HG03432 (cell line): ENCODE data around the gene TESK2.
"Not testable (repeated sequence)": the region's sequence is repeated elsewhere in the genome, so short reads cannot be mapped to it uniquely, and the experiment has no call there.

Experiments used
- ATAC-seq: cut with Tn5 transposase; IDR thresholded peaks from one replicate; pipeline ENCODE4 v1.9.1; 2021; ENCODE audit warnings: mild to moderate bottlenecking, moderate library complexity; ENCODE audit not compliant: unreplicated experiment

Gene TESK2

DNA sequence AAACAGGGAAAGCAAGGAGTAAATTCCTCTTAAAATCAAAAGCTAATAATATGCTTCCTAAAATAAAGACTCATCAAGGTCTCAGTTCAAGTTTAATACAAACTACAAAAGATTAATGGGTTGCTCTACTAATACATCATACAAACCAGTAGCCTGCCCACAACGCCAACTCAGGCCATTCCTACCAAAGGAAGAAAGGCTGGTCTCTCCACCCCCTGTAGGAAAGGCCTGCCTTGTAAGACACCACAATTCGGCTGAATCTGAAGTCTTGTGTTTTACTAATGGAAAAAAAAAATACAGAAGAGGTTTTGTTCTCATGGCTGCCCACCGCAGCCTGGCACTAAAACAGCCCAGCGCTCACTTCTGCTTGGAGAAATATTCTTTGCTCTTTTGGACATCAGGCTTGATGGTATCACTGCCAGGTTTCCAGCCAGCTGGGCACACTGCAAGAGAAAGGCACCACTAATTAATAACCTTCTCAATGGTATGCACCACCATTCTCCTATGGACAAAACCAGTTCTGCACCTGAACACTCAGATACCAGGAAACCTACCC, 20.1 kb upstream of the TESK2 start:
- no peak for ATAC-seq

DNA sequence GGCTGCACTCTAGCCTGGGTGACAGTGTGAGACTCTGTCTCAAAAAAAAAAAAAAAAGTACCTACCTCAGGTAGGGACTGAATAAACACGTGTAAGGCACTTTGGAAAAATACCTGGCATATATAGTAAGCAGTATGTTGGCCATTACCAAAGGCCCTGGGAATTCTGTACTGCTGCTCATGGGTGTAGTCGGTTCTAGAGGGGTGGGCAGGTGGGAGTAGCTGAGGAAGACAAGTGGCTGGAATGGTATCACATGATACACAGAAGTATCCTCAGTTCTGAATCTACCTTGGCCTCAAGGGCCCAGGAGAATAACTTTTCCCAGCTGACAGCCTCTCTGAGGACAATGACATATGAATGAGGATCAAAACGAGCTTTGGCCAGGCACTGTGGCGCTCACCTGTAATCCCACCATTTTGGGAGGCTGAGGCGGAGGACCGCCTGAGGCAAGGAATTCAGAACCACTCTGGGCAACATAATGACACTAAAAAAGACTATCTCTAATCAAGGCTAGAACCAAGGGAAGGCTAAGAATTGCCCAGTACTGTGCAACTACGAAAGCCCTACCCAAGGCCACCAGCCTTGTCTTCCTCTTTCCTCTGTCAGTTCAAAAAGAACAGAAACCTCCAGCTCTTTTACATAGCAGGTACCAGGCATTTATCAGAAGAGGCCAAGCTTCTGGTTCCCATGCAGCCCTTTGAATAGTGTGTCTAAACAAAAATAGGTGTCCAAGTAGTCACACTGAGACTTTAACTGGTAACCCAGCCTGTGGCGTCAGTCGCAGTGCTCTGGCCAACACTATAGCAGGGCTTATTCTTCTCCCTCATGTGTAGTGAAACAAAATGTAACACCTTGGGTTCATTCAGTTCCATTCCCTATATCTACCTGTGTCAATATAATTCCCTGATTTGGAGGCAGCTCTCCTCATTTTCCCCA, 19.3 kb upstream of the TESK2 start:
- no peak for ATAC-seq

DNA sequence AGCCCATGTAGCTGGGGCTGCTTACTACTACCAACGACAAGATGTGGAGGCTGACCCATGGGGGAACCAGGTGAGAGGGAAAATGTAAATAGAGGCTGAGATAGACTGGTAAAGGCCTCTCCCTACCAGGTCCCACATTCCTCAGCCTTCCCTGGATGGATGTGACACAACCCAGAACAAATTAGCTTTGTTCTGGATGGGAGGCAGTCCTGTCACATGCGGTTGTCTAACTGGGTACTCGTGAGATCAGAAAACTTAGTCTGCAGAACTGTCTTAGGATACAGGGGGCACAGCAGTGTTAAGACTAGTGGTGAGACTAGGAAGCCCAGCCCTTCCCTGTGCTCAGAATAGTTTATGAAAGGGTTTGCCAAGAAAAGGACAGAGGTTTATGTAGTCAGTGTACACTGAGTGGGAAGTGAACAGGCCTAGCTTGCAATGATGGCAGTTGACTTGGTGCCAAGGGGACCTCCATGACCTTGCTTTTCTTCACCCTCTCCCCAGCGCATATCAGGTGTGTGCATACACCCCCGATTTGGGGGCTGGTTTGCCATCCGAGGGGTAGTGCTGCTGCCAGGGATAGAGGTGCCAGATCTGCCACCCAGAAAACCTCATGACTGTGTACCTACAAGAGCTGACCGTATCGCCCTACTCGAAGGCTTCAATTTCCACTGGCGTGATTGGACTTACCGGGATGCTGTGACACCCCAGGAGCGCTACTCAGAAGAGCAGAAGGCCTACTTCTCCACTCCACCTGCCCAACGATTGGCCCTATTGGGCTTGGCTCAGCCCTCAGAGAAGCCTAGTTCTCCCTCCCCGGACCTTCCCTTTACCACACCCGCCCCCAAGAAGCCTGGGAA, 17.6 kb upstream of the TESK2 start:
- ATAC-seq = no peak

DNA sequence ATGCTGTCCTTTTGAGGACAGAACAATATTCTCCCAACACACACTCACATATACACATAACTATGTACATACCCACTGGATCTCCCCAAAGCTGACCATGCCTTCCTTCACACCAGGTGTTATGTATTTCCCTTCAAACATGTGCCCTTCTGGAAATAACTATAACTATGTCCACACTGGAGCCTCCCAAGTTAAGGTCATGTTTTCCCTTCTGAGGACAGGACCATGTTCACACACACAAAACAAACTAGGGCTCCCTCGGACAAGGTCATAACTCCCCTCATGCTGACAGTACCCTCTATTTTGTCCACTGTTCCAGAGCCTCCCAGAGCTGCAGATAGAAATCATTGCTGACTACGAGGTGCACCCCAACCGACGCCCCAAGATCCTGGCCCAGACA, 16.9 kb upstream of the TESK2 start:
- no peak for ATAC-seq

DNA sequence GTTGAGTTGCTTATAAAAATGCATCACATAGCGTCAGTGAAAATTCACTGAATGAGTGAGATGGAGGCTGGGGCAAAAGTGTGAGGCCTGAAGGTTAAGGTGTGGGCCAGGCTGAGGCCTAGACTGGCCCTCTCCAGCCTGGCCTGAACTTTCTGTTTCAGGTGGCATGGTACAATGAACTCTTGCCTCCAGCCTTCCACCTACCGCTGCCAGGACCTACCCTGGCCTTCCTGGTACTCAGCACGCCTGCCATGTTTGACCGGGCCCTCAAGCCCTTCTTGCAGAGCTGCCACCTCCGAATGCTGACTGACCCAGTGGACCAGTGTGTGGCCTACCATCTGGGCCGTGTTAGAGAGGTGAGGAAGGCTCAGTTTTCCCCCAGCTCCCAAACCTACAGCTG, 16.2 kb upstream of the TESK2 start:
- ATAC-seq = no peak

DNA sequence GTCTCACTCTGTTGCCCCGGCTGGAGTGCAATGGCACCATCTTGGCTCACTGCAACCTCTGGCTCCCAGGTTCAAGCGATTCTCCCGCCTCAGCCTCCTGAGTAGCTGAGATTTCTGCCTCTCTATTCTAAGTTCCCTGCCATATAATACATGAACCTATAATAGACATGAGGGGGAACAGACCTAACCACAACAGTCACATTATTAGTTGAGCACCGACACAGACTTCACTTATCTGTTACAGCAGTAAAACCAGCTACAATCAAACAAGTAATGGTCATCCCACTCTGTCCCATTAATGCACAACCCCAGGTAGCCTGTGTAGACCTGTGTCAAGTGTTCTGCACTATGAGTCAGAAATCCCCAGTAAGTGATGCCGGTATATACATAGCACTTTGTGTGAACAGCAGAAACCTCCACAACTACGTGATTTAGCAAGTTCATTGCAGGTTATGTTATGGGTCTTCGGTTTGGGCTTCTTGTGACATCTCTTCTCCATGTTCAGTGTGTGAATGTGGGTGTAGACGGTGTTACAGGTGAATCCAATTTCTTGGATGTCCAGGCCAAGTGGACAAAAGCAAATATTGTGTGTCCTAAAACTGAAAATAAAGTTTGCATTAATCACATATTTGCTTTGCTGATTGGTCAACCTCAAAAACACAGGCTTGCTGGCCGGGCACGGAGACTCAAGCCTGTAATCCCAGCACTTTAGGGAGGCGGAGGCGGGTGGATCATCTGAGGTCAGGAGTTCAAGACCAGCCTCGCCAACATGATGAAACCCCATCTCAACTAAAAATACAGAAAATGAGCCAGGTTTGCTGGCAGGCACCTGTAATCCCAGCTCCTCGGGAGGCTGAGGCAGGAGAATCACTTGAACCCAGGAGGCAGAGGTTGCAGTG, 12.7 kb upstream of the TESK2 start:
- no peak for ATAC-seq

DNA sequence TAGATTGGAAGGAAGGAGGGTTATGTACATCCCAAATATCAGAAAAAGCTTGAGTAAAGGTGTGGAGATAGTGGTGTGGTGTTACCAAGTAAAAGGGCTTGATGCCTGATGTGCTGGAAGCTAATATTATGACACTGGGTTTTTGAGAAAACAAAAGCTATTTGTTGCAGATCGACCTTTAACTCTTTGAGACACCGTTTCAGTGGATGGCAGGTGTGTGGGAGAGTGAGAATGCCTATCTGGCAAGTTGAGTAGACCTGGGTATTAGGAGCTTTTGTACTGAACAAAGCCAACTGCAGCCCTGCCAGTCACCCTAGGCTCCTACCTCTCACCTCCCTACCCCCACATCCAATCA, 10.5 kb upstream of the TESK2 start:
- ATAC-seq = no peak

DNA sequence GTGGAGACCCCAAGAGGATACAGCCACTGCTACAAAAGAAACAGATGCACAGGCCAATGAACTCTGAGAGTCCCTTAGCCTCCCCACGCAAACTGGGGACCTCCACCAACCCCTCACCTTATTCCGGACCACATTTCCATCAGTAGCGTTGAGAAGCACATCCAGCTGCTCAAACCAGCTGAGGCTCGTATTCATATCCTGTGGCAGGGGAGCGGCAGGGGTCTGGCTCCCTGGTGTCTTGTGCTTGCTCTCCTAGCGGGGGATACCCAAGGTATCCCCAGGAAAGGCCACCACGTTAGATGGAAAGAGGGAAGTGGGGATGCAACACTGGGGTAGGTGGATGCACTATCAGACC, 8.4 kb upstream of the TESK2 start:
- peak; percentile 1 for ATAC-seq

DNA sequence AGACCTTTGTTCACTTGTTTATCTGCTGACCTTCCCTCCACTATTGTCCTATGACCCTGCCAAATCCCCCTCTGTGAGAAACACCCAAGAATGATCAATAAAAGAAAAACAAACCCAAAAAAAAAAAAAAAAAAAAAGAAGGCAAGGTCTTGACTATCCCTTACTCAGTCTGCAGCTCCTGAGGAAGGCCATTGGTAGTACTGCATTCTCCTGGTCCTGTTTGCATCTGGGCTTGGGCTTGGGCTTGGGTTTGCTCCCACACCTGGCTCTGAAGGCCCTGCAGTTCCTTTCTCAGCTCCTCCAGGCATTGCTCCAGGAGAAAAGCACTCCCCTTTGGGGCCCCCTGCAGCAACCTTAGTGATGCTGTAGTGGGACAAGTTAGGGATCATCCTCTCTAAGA, 7.3 kb upstream of the TESK2 start:
- ATAC-seq = no peak

DNA sequence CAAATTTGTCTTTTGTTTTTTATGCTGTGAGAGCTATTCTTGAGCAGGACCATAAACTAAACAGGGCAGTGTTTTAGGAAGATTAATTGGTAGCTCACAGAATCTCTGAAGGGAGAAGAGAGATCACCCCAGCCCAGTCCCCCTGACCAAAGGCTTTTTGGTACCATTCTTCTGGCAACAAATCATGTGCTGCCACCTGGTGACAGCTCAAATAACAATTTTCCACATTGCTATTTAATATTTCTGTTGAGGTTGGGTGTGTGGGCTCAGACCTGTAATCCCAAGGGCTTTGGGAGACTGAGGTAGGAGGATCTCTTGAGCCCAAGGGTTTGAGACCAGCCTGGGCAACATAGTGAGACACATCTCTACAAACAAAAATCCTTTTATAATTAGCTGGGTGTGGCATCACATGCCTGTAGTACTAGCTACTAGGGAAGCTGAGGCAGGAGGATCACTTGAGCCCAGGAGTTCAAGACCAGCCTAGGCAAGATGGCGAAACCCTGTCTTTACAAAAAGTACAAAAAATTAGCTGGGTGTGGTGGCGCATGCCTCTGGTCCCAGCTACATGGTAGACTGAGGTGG, 2.2 kb upstream of the TESK2 start:
- no peak for ATAC-seq

DNA sequence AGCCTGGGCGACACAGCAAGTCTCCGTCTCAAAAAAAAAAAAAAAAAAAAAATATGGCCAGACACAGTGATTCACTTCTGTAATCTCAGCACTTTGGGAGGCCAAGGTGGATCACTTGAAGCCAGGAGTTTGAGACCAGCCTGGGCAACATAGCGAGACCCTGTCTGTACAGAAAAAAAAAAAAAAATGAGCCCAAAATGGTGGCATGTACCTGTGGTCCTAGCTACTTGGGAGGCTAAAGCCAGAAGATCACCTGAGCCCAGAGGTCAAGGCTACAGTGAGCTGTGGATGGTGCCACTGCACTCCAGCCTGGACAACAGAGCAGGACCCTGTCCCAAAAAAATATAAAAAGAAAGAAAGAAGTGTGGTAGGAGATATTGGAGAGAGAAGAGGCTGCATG, 1.7 kb upstream of the TESK2 start:
- no peak for ATAC-seq

DNA sequence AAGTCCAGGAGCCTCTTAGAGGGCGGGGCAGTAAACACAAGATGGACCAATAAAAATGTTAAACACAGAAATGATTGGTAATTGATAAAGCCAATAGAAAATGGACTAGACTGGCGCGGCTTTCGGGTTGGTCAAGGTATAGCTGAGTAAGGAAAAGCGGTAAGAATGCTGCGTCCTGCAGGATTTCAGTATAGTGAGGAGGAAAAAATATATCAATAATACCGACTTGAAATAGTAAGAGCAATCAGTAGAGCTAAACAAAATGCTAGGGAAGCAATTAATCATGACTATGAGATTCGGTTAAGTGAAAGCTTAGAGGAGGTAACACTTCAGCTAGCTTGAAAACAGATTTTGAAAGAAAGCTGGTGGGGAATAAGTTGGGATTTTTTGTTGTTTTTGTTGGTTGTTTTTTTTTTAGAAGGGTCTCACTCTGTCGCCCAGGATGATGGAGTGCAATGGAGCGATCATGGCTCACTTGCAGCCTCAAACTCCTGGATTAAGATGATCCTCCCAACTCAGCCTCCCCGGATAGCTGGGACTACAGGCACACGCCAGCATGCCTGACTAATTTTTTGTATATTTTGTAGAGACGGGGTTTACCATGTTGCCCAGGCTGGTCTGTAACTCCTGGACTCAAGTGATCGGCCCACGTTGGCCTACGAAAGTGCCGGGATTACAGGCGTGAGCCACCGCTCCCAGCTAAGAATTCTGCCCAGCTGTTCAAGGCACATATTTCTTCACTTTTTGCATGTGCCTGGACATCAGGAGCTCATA, 711 bp upstream of the TESK2 start:
- no peak for ATAC-seq

DNA sequence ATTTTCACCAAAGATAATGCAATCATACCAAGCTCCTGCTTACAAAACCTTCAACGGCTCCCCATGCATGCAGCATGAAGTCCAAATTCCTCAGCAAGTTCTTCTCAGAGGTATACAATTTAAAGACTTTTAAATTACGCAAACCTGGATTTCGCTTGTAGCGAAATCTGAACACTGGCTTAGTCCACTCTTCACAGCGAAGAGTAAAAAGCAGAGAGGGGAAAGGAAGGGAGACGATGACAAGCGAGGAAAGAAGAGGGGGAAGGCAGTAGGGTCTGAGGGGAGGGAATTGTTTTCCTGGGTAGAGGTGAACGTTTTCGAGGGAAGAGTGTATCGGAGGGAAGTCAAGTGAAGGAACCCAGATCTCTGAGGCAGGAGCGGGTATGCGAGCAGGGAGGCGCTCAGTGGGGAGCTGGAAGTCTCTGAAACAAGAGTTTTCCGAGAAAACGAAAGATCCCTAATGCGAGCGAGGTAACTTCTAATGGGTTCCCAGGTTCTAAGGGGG, 790 bp downstream of the TESK2 start:
- ATAC-seq = no peak

DNA sequence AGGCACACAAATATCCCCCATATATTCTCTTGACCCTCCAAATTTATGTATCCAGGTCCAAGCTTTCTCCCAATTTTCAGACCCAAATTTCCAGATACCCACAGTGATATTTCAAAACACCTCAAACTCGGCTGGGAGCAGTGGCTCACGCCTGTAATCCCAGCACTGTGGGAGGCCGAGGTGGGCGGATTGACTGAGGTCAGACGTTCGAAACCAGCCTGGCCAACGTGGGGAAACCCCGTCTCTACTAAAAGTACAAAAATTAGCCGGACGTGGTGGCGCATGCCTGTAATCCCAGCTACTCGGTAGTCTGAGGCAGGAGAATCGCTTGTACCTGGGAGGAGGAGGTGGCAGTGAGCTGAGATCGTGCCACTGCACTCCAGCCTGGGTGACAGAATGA, 1.6 kb downstream of the TESK2 start:
- not testable (repeated sequence) for ATAC-seq

DNA sequence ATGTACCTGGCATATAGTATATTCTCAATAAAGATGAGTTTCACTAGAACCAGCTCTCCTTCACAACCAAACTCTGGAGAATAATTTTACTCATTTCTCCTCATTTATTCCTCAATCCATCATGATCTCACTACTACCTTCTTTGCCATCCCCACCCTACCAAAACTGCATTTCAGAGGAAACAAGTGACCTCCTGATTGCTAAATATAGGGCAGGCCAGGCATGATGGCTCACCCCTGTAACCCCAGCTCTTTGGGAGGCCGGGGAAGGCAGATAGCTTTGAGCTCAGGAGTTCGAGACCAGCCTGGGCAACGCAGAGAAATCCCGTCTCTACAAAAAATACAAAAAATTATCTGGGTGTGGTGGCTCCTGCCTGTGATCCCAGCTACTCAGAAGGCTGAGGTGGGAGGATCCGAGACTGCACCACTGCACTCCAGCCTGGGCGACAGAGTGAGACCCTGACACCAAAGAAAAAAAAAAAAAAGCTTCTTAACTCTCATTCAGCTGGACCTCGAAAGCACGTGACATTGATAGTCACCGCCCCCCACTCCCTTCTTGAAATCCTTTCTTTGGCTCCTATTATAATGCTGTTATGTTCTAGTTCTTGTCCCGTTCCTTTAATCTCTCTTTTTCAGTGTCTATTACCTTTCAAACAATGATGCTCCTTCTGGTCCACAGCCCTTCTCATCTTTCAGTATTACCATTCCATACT, 2.1 kb downstream of the TESK2 start:
- no peak for ATAC-seq

DNA sequence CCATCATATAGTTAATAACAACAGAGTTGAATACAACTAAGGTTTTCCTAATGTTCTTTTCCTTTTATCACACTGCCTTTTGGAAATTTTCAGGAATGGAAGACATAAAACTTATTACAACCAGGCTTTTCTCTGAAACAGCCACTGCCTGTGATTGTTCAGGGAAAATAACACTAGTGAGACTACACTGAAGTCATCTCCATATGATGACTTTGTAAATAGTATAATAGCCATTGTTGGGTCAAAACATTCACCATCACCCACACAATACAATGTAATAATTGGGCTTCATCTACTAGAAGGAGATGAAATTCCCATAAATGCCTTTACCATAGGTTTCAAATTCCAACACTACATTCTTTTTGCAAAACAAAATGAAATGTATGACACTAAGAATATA, 5.0 kb downstream of the TESK2 start:
- no peak for ATAC-seq

DNA sequence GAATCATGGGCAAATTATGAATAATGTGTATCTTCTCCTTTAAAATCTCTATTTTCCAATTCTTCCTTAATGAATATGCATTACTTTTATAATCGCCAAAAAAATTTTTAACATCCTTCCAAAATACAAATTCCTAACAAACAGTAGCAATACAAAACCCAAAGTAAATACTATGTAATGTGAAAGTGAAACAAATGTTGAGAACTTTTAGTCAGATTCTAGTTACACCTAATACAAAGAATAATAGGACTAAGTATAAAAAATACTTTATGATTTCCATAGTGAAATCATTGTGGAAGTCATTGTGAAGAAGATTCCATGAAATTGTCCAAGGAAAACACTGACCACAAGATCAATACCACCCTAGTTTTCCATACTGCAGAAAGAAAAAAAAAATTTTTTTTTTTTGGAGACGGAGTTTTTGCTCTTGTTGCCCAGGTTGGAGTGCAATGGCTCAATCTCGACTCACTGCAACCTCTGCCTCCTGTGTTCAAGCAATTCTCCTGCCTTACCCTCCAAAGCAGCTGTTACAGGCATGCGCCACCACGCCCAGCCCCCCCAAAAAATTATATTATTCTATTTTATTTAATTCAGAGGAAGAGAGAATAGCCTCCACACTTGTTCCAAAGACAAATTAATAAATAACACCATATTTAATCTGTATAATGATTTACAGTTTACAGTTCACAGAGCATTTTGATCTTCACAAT, 11.8 kb downstream of the TESK2 start:
- ATAC-seq = no peak

DNA sequence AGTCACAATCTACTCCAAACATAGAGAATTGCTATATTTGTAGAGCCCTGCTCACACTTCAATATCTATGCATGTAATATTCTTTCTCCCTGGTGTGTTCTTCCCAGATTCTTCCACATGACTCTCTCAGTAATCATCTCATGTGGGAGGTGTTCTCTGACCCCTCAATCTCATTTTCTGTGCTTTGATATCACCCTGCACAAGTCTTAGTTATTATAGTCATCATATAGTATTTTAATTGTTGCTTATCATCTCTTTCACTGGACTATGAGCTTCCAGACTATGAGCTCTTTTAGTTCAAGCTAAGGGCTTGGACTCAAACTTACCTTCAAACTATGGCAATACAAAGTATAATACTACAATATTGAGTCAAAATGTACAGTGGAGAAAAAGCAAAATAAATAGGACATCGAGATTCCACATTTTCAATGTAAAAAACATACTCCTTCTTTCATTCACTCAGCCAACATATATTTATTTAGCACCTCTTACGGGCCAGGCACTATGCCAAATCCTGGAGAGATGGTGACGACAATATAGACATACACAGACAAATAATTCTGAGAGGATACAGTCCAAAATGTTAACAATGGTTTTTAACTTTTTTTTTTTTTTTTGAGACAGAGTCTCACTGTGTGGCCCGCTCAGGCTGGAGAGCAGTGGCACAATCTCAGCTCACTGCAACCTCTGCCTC, 12.7 kb downstream of the TESK2 start:
- ATAC-seq = no peak
